Mesendoderm (in vitro differentiated cells): ENCODE results near the gene COL18A1.

ENCODE experiments used
- DNase-seq: peaks from one replicate; pipeline ENCODE4 v3.0.0; 2013
- H2AK5ac ChIP-seq: 2 replicates; pipeline ENCODE4 v1.6.1; 2013; ENCODE audit warnings: low read length, inconsistent platforms
- H2BK120ac ChIP-seq: 2 replicates; pipeline ENCODE4 v1.6.1; 2013; ENCODE audit warnings: low read depth, mild to moderate bottlenecking, low read length, moderate library complexity, mixed read lengths
- H2BK15ac ChIP-seq: replicated peaks from 2 replicates; pipeline ENCODE4 v1.6.1; 2013; ENCODE audit warnings: low read depth, mild to moderate bottlenecking, moderate library complexity
- H2BK5ac ChIP-seq: 2 replicates; pipeline ENCODE4 v1.6.1; 2013; ENCODE audit warnings: low read length, inconsistent platforms
- H3K18ac ChIP-seq: 2 replicates; pipeline ENCODE4 v1.6.1; 2013; ENCODE audit warnings: mild to moderate bottlenecking, low read length, mixed read lengths
- H3K23ac ChIP-seq: one replicate; pipeline ENCODE4 v1.6.1; 2013; ENCODE audit warnings: low read length
- H3K27ac ChIP-seq: 2 replicates; pipeline ENCODE4 v1.5.1; 2013; ENCODE audit warnings: low read depth, mild to moderate bottlenecking, inconsistent platforms, low read length, moderate library complexity
- H3K27me3 ChIP-seq: 2 replicates; pipeline ENCODE4 v1.6.1; 2013; ENCODE audit warnings: low read length, control low read depth, mild to moderate bottlenecking, inconsistent platforms; ENCODE audit not compliant: insufficient read depth, poor library complexity
- H3K36me3 ChIP-seq: 2 replicates; pipeline ENCODE4 v1.6.1; 2013; ENCODE audit warnings: low read length, inconsistent platforms; ENCODE audit not compliant: control insufficient read depth, insufficient read depth
- H3K4ac ChIP-seq: one replicate; pipeline ENCODE4 v1.6.1; 2013; ENCODE audit warnings: low read depth, mild to moderate bottlenecking, low read length, moderate library complexity
- H3K4me1 ChIP-seq: 2 replicates; pipeline ENCODE4 v1.6.1; 2013; ENCODE audit warnings: low read depth, low read length, inconsistent platforms; ENCODE audit not compliant: control insufficient read depth
- H3K4me2 ChIP-seq: 2 replicates; pipeline ENCODE4 v1.6.1; 2013; ENCODE audit warnings: low read length
- H3K4me3 ChIP-seq: 2 replicates; pipeline ENCODE4 v1.5.1; 2013; ENCODE audit warnings: mild to moderate bottlenecking, low read length
- H3K56ac ChIP-seq: one replicate; pipeline ENCODE4 v1.6.1; 2013; ENCODE audit warnings: low read length
- H3K79me1 ChIP-seq: 2 replicates; pipeline ENCODE4 v1.6.1; 2013; ENCODE audit warnings: low read length, inconsistent platforms
- H3K79me2 ChIP-seq: 2 replicates; pipeline ENCODE4 v1.6.1; 2013; ENCODE audit warnings: mild to moderate bottlenecking, low read length; ENCODE audit not compliant: control insufficient read depth, insufficient read depth
- H3K9ac ChIP-seq: 2 replicates; pipeline ENCODE4 v1.6.1; 2013; ENCODE audit warnings: low read length, inconsistent platforms
- H4K5ac ChIP-seq: one replicate; pipeline ENCODE4 v1.6.1; 2013; ENCODE audit warnings: low read length
- H4K8ac ChIP-seq: one replicate; pipeline ENCODE4 v1.6.1; 2013; ENCODE audit warnings: low read depth, mild to moderate bottlenecking, control low read depth, low read length, moderate library complexity
- WGBS: extraction: QIAGEN DNeasy Blood & Tissue Kit; methylation state at CpG from one replicate; pipeline ENCODE4 v1.1.7; 2013; ENCODE audit warnings: low lambda C conversion rate, missing lambda C conversion rate; ENCODE audit not compliant: insufficient coverage; ENCODE audit errors: extremely low coverage; 5-methylcytosine and 5-hydroxymethylcytosine counted together

COL18A1 gene

GRCh38 chr21:45382697-45382997, 22.3 kb upstream of the COL18A1 start:
- Histone ChIP-seq H3K56ac (no peak overlapping the region), H2BK5ac (no peak overlapping the region), H2AK5ac (no peak overlapping the region), H3K23ac (no peak overlapping the region), H3K4me1 (no peaks in the 10 kb centered on the region), H3K4me3 (no peak overlapping the region), H3K18ac (no peak overlapping the region), H3K4ac (no peak overlapping the region), H3K27me3 (no peaks in the 10 kb centered on the region), H4K8ac (no peak overlapping the region), H3K79me1 (no peaks in the 10 kb centered on the region), H3K79me2 (no peaks in the 10 kb centered on the region), H4K5ac (no peak overlapping the region), H3K27ac (no peak overlapping the region), H3K9ac (no peak overlapping the region), H3K4me2 (no peak overlapping the region), H2BK15ac (no peak overlapping the region), H3K36me3 (no peaks in the 10 kb centered on the region), H2BK120ac (no peak overlapping the region)
- DNase-seq = no peak
- no CpG with 5 or more reads among the region's 10 CpGs for WGBS

- no peak overlapping the region for H3K56ac ChIP-seq
- WGBS = no CpG with 5 or more reads among the region's 11 CpGs
- H2BK15ac ChIP-seq = no peak overlapping the region
- H2BK5ac ChIP-seq = no peak overlapping the region
- H3K79me1 ChIP-seq = no peaks in the 10 kb centered on the region
- H3K4ac ChIP-seq = no peak overlapping the region
- no peak overlapping the region for H4K8ac ChIP-seq
- H4K5ac ChIP-seq = no peak overlapping the region
- no peak overlapping the region for H3K4me3 ChIP-seq
- no peaks in the 10 kb centered on the region for H3K79me2 ChIP-seq
- H2BK120ac ChIP-seq = no peak overlapping the region
- H3K4me2 ChIP-seq = no peak overlapping the region
- no peaks in the 10 kb centered on the region for H3K4me1 ChIP-seq
- H3K18ac ChIP-seq = no peak overlapping the region
- H3K9ac ChIP-seq = no peak overlapping the region
- no peak overlapping the region for H3K23ac ChIP-seq
- no peak overlapping the region for H2AK5ac ChIP-seq
- H3K36me3 ChIP-seq = no peaks in the 10 kb centered on the region
- no peak for DNase-seq
- H3K27me3 ChIP-seq = no peaks in the 10 kb centered on the region
- H3K27ac ChIP-seq = no peak overlapping the region
Observed at GRCh38 chr21:45383111-45383614, 21.8 kb upstream of the COL18A1 start.

GRCh38 chr21:45383615-45384201, 21.3 kb upstream of the COL18A1 start:
- Histone ChIP-seq H4K8ac (no peak overlapping the region), H3K23ac (peak overlapping the region; percentile 66), H3K27me3 (no peaks in the 10 kb centered on the region), H3K18ac (no peak overlapping the region), H3K27ac (no peak overlapping the region), H3K4me2 (no peak overlapping the region), H3K4me1 (no peaks in the 10 kb centered on the region), H2AK5ac (no peak overlapping the region), H3K4me3 (no peak overlapping the region), H4K5ac (no peak overlapping the region), H2BK120ac (no peak overlapping the region), H3K4ac (no peak overlapping the region), H3K9ac (no peak overlapping the region), H2BK5ac (no peak overlapping the region), H3K56ac (peak overlapping the region; percentile 60), H2BK15ac (no peak overlapping the region), H3K79me2 (no peaks in the 10 kb centered on the region), H3K36me3 (no peaks in the 10 kb centered on the region), H3K79me1 (no peaks in the 10 kb centered on the region)
- WGBS = no CpG with 5 or more reads among the region's 26 CpGs
- DNase-seq = peak; percentile 53

- H3K4ac ChIP-seq = no peak overlapping the region
- no peak overlapping the region for H3K56ac ChIP-seq
- no peak overlapping the region for H3K23ac ChIP-seq
- no peak for DNase-seq
- H3K4me1 ChIP-seq = no peaks in the 10 kb centered on the region
- no peak overlapping the region for H4K5ac ChIP-seq
- no peak overlapping the region for H3K4me3 ChIP-seq
- no peak overlapping the region for H3K18ac ChIP-seq
- no peak overlapping the region for H3K4me2 ChIP-seq
- no CpG with 5 or more reads among the region's 30 CpGs for WGBS
- H3K36me3 ChIP-seq = no peaks in the 10 kb centered on the region
- H3K79me2 ChIP-seq = no peaks in the 10 kb centered on the region
- no peaks in the 10 kb centered on the region for H3K27me3 ChIP-seq
- H2AK5ac ChIP-seq = no peak overlapping the region
- H3K79me1 ChIP-seq = no peaks in the 10 kb centered on the region
- no peak overlapping the region for H2BK15ac ChIP-seq
- H2BK5ac ChIP-seq = no peak overlapping the region
- H2BK120ac ChIP-seq = no peak overlapping the region
- H3K9ac ChIP-seq = no peak overlapping the region
- no peak overlapping the region for H3K27ac ChIP-seq
- H4K8ac ChIP-seq = no peak overlapping the region
Observed at GRCh38 chr21:45384656-45385548, 20.1 kb upstream of the COL18A1 start.

GRCh38 chr21:45385549-45386050, 19.4 kb upstream of the COL18A1 start:
- Histone ChIP-seq H3K79me1 (no peaks in the 10 kb centered on the region), H3K4me1 (no peaks in the 10 kb centered on the region), H3K27ac (no peak overlapping the region), H4K5ac (no peak overlapping the region), H3K9ac (no peak overlapping the region), H3K23ac (no peak overlapping the region), H3K4me3 (no peak overlapping the region), H3K4ac (no peak overlapping the region), H3K18ac (no peak overlapping the region), H3K27me3 (no peaks in the 10 kb centered on the region), H2BK15ac (no peak overlapping the region), H3K79me2 (no peaks in the 10 kb centered on the region), H4K8ac (no peak overlapping the region), H2BK5ac (no peak overlapping the region), H3K36me3 (no peaks in the 10 kb centered on the region), H2BK120ac (no peak overlapping the region), H3K56ac (no peak overlapping the region), H2AK5ac (no peak overlapping the region), H3K4me2 (no peak overlapping the region)
- WGBS = no CpG with 5 or more reads among the region's 21 CpGs
- no peak for DNase-seq
